Natural killer cell treated with Interleukin-12 subunit alpha and Interleukin-12 subunit beta and Interleukin-15 and Interleukin-18, amount 100 ng/mL, for 72 hours (primary cell): ENCODE data around the gene NAA40. TPM values are rescaled to one million over a fixed set of nuclear protein-coding genes. Genes with fewer than 3 reads are reported as not detected.
A peak's percentile ranks its signal among the peaks of the same experiment; 100 is the strongest.

Experiments
- ATAC-seq, 2 donors: fragments of 150-1000 bp; cut with Tn5 transposase in 1 of 2; sonication (Bioruptor Pico), chemical (Tn5 transposase) in 1 of 2; 2 replicates each; pipeline ENCODE4 v1.10.0; 2021
- DNase-seq: peaks from one replicate; pipeline ENCODE4 v3.0.0; 2022; ENCODE audit warnings: low spot score
- H3K27ac Mint-ChIP-seq, 2 donors: 1 replicate in 1 of 2; 2 replicates in 1 of 2; pipeline ENCODE4 v1.8.0; 2022; ENCODE audit warnings: mixed read lengths in 2 of 2, mild to moderate bottlenecking in 1 of 2, moderate library complexity in 1 of 2
- H3K27me3 Mint-ChIP-seq, 2 donors: 1 replicate in 1 of 2; 2 replicates in 1 of 2; pipeline ENCODE4 v1.8.0; 2022; ENCODE audit warnings: mixed read lengths in 2 of 2
- H3K36me3 Mint-ChIP-seq: one replicate; pipeline ENCODE4 v1.8.0; 2022; ENCODE audit warnings: mixed read lengths
- H3K4me1 Mint-ChIP-seq, 2 donors: 1 replicate in 1 of 2; 2 replicates in 1 of 2; pipeline ENCODE4 v1.8.0; 2022; ENCODE audit warnings: low read depth in 2 of 2, mixed read lengths in 2 of 2, mild to moderate bottlenecking in 1 of 2
- H3K4me3 Mint-ChIP-seq: one replicate; pipeline ENCODE4 v1.8.0; 2022; ENCODE audit warnings: mixed read lengths
- H3K9me3 Mint-ChIP-seq: 2 replicates; pipeline ENCODE4 v1.8.0; 2022; ENCODE audit warnings: mixed read lengths
- total RNA-seq, 2 donors: library from RNA; stranded (reverse); gene quantifications; one replicate each; pipeline ENCODE4 v1.2.3, GENCODE V29; 2022

Gene NAA40
- total RNA-seq, 2 donors from 2014 or later, result 29.4 to 43.8 TPM

GRCh38 chr11:63997801-63998337 lies 59.1 kb downstream of the NAA40 start:
- Mint-ChIP-seq H3K27me3 (peaks cover 0 to 3% of the 10 kb centered on the region in 2 donors), H3K4me1 (peaks cover 4 to 14% of the 10 kb centered on the region in 2 donors), H3K27ac (no peak overlapping the region), H3K9me3 (no peaks in the 10 kb centered on the region), H3K36me3 (peaks cover 6% of the 10 kb centered on the region), H3K4me3 (no peak overlapping the region)
- no peak for DNase-seq
- ATAC-seq, result no peak

GRCh38 chr11:63998558-63999348 lies 60.0 kb downstream of the NAA40 start:
- Mint-ChIP-seq H3K4me3 (no peak overlapping the region), H3K27me3 (peaks cover 0 to 3% of the 10 kb centered on the region in 2 donors)
- ATAC-seq, result peak in 1 of 2 donors; percentile 1

GRCh38 chr11:63999349-64000025 lies 60.7 kb downstream of the NAA40 start:
- Mint-ChIP-seq H3K27me3 (peaks cover 0 to 3% of the 10 kb centered on the region in 2 donors), H3K4me1 (peaks cover 0 to 8% of the 10 kb centered on the region in 2 donors), H3K27ac (no peak overlapping the region), H3K4me3 (no peak overlapping the region), H3K9me3 (no peaks in the 10 kb centered on the region), H3K36me3 (peaks cover 6% of the 10 kb centered on the region)
- peak; percentile 34 to 70 for ATAC-seq
- peak; percentile 71 for DNase-seq

More at GRCh38 chr11:63998558-63999348, 60.0 kb downstream of the NAA40 start:
- no peak for DNase-seq
- Mint-ChIP-seq H3K4me1 (peaks cover 0 to 10% of the 10 kb centered on the region in 2 donors), H3K36me3 (peaks cover 6% of the 10 kb centered on the region), H3K27ac (no peak overlapping the region), H3K9me3 (no peaks in the 10 kb centered on the region)

- ATAC-seq (peak; percentile 85 to 90), DNase-seq (peak; percentile 76)
- peaks cover 0 to 8% of the 10 kb centered on the region in 2 donors for H3K4me1 Mint-ChIP-seq
- H3K9me3 Mint-ChIP-seq, result no peaks in the 10 kb centered on the region
- H3K4me3 Mint-ChIP-seq, result no peak overlapping the region
- H3K36me3 Mint-ChIP-seq, result peaks cover 6% of the 10 kb centered on the region
- H3K27ac Mint-ChIP-seq, result no peak overlapping the region
- H3K27me3 Mint-ChIP-seq, result peaks cover 0 to 3% of the 10 kb centered on the region in 2 donors
Measured at GRCh38 chr11:64000026-64000739, 61.4 kb downstream of the NAA40 start.

GRCh38 chr11:64000740-64001483 lies 62.1 kb downstream of the NAA40 start:
- no peak for DNase-seq
- Mint-ChIP-seq H3K9me3 (no peaks in the 10 kb centered on the region), H3K4me3 (peak overlapping the region; percentile 10), H3K4me1 (peaks cover 0 to 8% of the 10 kb centered on the region in 2 donors), H3K27me3 (peaks cover 0 to 5% of the 10 kb centered on the region in 2 donors), H3K36me3 (peaks cover 6% of the 10 kb centered on the region), H3K27ac (no peak overlapping the region)
- no peak for ATAC-seq

GRCh38 chr11:64001484-64002420 lies 63.0 kb downstream of the NAA40 start:
- DNase-seq (no peak), ATAC-seq (no peak)
- H3K27me3 Mint-ChIP-seq, result peaks cover 5 to 11% of the 10 kb centered on the region in 2 donors
- no peaks in the 10 kb centered on the region for H3K9me3 Mint-ChIP-seq
- H3K27ac Mint-ChIP-seq, result no peak overlapping the region
- H3K4me1 Mint-ChIP-seq, result peaks cover 0 to 8% of the 10 kb centered on the region in 2 donors
- peak overlapping the region; percentile 10 for H3K4me3 Mint-ChIP-seq
- H3K36me3 Mint-ChIP-seq, result peaks cover 6% of the 10 kb centered on the region

GRCh38 chr11:64003807-64004589 lies 65.2 kb downstream of the NAA40 start:
- no peak for ATAC-seq
- H3K27ac Mint-ChIP-seq, result peak overlapping the region in 1 of 2 donors; percentile 50
- H3K36me3 Mint-ChIP-seq, result no peaks in the 10 kb centered on the region
- no peaks in the 10 kb centered on the region for H3K9me3 Mint-ChIP-seq
- H3K4me1 Mint-ChIP-seq, result peaks cover 14 to 15% of the 10 kb centered on the region in 2 donors
- H3K4me3 Mint-ChIP-seq, result no peak overlapping the region
- H3K27me3 Mint-ChIP-seq, result peaks cover 21 to 27% of the 10 kb centered on the region in 2 donors
- no peak for DNase-seq

- peaks cover 21 to 27% of the 10 kb centered on the region in 2 donors for H3K27me3 Mint-ChIP-seq
- peaks cover 14 to 15% of the 10 kb centered on the region in 2 donors for H3K4me1 Mint-ChIP-seq
- no peak overlapping the region for H3K27ac Mint-ChIP-seq
- no peak overlapping the region for H3K4me3 Mint-ChIP-seq
- ATAC-seq (no peak), DNase-seq (no peak)
- no peaks in the 10 kb centered on the region for H3K9me3 Mint-ChIP-seq
- no peaks in the 10 kb centered on the region for H3K36me3 Mint-ChIP-seq
Measured at GRCh38 chr11:64004590-64004984, 65.8 kb downstream of the NAA40 start.

- DNase-seq, result no peak
- Mint-ChIP-seq H3K4me1 (peaks cover 19 to 22% of the 10 kb centered on the region in 2 donors), H3K9me3 (peaks cover 8% of the 10 kb centered on the region), H3K36me3 (no peaks in the 10 kb centered on the region), H3K4me3 (no peak overlapping the region), H3K27me3 (peaks cover 21 to 27% of the 10 kb centered on the region in 2 donors), H3K27ac (no peak overlapping the region)
- no peak for ATAC-seq
Measured at GRCh38 chr11:64005691-64006090, 66.9 kb downstream of the NAA40 start.

- Mint-ChIP-seq H3K4me1 (peaks cover 19 to 29% of the 10 kb centered on the region in 2 donors), H3K27me3 (peaks cover 21 to 27% of the 10 kb centered on the region in 2 donors), H3K4me3 (no peak overlapping the region), H3K9me3 (peaks cover 12% of the 10 kb centered on the region), H3K36me3 (no peaks in the 10 kb centered on the region), H3K27ac (no peak overlapping the region)
- ATAC-seq (no peak), DNase-seq (no peak)
Measured at GRCh38 chr11:64006398-64006797, 67.6 kb downstream of the NAA40 start.
